GM13976 (cell line): Measurements from ENCODE around the gene CLNS1A.
A peak's percentile ranks its signal among the peaks of the same experiment; 100 is the strongest.
"Not testable (repeated sequence)": the region's sequence is repeated elsewhere in the genome, so short reads cannot be mapped to it uniquely, and the experiment has no call there.

Experiments
- DNase-seq: peaks from one replicate; pipeline ENCODE4 v3.0.0; 2012; ENCODE audit warnings: low spot score
- in situ Hi-C: fragments of 300-500 bp; cut with MboI; formaldehyde crosslinking; loops from one replicate; pipeline ENCODE4 v1.12.0; 2022; ENCODE audit warnings: low sequenced_read_pairs, mixed read lengths, inconsistent platforms; ENCODE audit not compliant: unreplicated experiment
- TF ChIP-seq, protein P1 (sequence below): IDR thresholded peaks from 2 replicates; pipeline ENCODE4 v1.5.1; 2012; ENCODE audit warnings: borderline replicate concordance, mild to moderate bottlenecking; ENCODE audit not compliant: insufficient read depth; ENCODE audit errors: extremely low read depth, missing control alignments, control extremely low read depth

Gene CLNS1A

GRCh38 chr11:77650123-77650522 is 12.5 kb upstream of the CLNS1A start:
- TF ChIP-seq, protein P1, sequence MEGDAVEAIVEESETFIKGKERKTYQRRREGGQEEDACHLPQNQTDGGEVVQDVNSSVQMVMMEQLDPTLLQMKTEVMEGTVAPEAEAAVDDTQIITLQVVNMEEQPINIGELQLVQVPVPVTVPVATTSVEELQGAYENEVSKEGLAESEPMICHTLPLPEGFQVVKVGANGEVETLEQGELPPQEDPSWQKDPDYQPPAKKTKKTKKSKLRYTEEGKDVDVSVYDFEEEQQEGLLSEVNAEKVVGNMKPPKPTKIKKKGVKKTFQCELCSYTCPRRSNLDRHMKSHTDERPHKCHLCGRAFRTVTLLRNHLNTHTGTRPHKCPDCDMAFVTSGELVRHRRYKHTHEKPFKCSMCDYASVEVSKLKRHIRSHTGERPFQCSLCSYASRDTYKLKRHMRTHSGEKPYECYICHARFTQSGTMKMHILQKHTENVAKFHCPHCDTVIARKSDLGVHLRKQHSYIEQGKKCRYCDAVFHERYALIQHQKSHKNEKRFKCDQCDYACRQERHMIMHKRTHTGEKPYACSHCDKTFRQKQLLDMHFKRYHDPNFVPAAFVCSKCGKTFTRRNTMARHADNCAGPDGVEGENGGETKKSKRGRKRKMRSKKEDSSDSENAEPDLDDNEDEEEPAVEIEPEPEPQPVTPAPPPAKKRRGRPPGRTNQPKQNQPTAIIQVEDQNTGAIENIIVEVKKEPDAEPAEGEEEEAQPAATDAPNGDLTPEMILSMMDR, result no peak
- in situ Hi-C loops, result no loop called here

GRCh38 chr11:77647654-77648305 is 10.2 kb upstream of the CLNS1A start:
- in situ Hi-C loops, result no loop called here
- DNase-seq, result no peak
- TF ChIP-seq, protein P1, result no peak

More at GRCh38 chr11:77650123-77650522, 12.5 kb upstream of the CLNS1A start:
- no peak for DNase-seq

- TF ChIP-seq, protein P1, result no peak
- in situ Hi-C loops, result no loop called here
- no peak for DNase-seq
Observed at GRCh38 chr11:77644887-77645286, 7.3 kb upstream of the CLNS1A start.

- TF ChIP-seq, protein P1, result no peak
- no peak for DNase-seq
- in situ Hi-C loops, result no loop called here
Observed at GRCh38 chr11:77642228-77642627, 4.6 kb upstream of the CLNS1A start.

DNA sequence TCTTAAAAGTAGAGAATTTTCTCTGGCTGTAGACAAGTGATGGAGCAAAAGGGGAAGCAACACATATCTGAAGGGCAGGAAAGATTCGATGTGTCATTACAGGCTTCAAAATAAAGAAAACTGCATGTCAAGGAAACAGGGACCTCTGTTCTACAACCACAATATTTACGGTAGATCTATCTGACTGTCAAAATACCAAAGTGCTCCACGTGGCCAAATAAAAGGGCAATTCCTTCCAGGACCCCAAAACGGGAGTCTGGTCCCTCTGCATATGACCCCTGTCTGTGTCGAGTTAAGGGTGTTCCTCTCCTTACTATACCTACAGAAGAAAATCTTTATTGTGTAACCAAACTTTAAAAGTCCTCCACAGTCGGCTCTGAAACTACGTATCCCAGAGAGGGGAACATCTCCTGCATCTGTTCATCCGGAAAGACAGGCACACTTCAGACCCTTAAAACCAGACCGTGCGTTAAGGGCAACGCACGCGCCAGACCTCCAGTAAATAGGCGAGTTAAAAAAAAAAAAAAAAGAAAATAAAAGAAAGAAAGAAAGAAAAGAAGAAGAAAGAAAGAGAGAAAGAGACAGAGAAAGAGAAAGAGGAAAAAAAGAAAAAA is 756 bp downstream of the CLNS1A start:
- in situ Hi-C loops, result no loop called here
- DNase-seq, result peak; percentile 17
- TF ChIP-seq, protein P1, result no peak

DNA sequence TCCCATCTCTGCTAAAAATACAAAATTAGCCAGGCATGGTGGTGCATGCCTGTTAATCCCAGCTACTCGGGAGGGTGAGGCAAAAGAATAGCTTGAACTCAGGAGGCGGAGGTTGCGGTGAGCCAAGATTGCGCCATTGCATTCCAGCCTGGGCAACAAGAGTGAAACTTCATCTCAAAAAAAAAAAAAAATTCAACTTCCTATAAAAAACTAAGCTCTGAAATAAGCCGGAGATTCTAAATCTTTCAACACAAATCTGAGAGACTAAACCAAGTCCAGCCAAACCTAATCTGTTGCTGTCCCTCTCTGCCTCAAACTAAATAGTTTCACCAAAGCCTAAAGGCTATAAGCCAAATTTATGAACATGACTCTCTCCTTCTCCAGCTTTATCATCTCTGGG is 3.7 kb downstream of the CLNS1A start:
- in situ Hi-C loops, DNase-seq: not testable (repeated sequence)

- in situ Hi-C loops, result no loop called here
- TF ChIP-seq, protein P1, result no peak
- DNase-seq, result no peak
Observed at GRCh38 chr11:77630157-77630710, 7.4 kb downstream of the CLNS1A start.
